GM19452 (cell line): ENCODE data around the gene PTK6.
A peak's percentile ranks its signal among the peaks of the same experiment; 100 is the strongest.
"Not testable (repeated sequence)": the region's sequence is repeated elsewhere in the genome, so short reads cannot be mapped to it uniquely, and the experiment has no call there.

Source experiments
- ATAC-seq: cut with Tn5 transposase; IDR thresholded peaks from one replicate; pipeline ENCODE4 v1.9.1; 2021; ENCODE audit not compliant: unreplicated experiment

PTK6 gene

GRCh38 chr20:63559485-63560332 lies 22.5 kb upstream of the PTK6 start:
- ATAC-seq, result not testable (repeated sequence)

- no peak for ATAC-seq
Observed at GRCh38 chr20:63558804-63559484, 21.8 kb upstream of the PTK6 start.

GRCh38 chr20:63557481-63557891 lies 20.3 kb upstream of the PTK6 start:
- no peak for ATAC-seq

- ATAC-seq, result no peak
Observed at GRCh38 chr20:63556873-63557478, 19.8 kb upstream of the PTK6 start.

- no peak for ATAC-seq
Observed at GRCh38 chr20:63555661-63556381, 18.6 kb upstream of the PTK6 start.

- no peak for ATAC-seq
Observed at GRCh38 chr20:63554361-63555278, 17.4 kb upstream of the PTK6 start.

- peak; percentile 36 for ATAC-seq
Observed at GRCh38 chr20:63553933-63554290, 16.7 kb upstream of the PTK6 start, which contains the start of gene FNDC11. FNDC11 (plus strand) TSS chr20:63554159; CDS start chr20:63555664, 1,505 bp downstream.

- ATAC-seq, result peak; percentile 47
Observed at GRCh38 chr20:63553251-63553932, 16.2 kb upstream of the PTK6 start.

GRCh38 chr20:63552481-63553249 lies 15.5 kb upstream of the PTK6 start:
- peak; percentile 42 for ATAC-seq

GRCh38 chr20:63551068-63551467 lies 13.9 kb upstream of the PTK6 start:
- no peak for ATAC-seq

- ATAC-seq, result no peak
Observed at GRCh38 chr20:63549679-63550282, 12.6 kb upstream of the PTK6 start.

GRCh38 chr20:63549019-63549418 lies 11.8 kb upstream of the PTK6 start:
- no peak for ATAC-seq

- no peak for ATAC-seq
Observed at GRCh38 chr20:63548542-63548941, 11.4 kb upstream of the PTK6 start.

- no peak for ATAC-seq
Observed at GRCh38 chr20:63547725-63548480, 10.7 kb upstream of the PTK6 start, which contains the start of gene SRMS. SRMS (minus strand) TSS chr20:63547749; CDS start chr20:63547463, 286 bp downstream.

- ATAC-seq, result no peak
Observed at GRCh38 chr20:63546956-63547724, 10.0 kb upstream of the PTK6 start.

- ATAC-seq, result no peak
Observed at GRCh38 chr20:63546256-63546955, 9.2 kb upstream of the PTK6 start.
